Myometrial cell (primary cell): Measurements from ENCODE around the gene SAT2. TPM values are rescaled to one million over a fixed set of nuclear protein-coding genes. Genes with fewer than 3 reads are reported as not detected.

Experiments
- total RNA-seq: library from RNA; depleted of rRNA; stranded (reverse); fragments of >200 nt; gene quantifications from 2 replicates; pipeline ENCODE4 v1.2.3, GENCODE V29; 2015

SAT2 gene
- total RNA-seq, result 43.4 and 46.1 TPM in 2 replicates

GRCh38 chr17:7627250-7628121 lies at the start of gene SAT2:
Gene SAT2 (minus strand): TSS chr17:7627821. CDS start chr17:7627635, 186 bp downstream.

GRCh38 chr17:7650509-7651096 lies 23.0 kb upstream of the SAT2 start, which contains the start of gene ATP1B2:
Gene ATP1B2 (plus strand): TSS chr17:7650926. CDS start chr17:7651519, 593 bp downstream.

GRCh38 chr17:7629939-7630571 lies 2.4 kb upstream of the SAT2 start, which contains the start of gene SHBG:
Gene SHBG (plus strand): TSS chr17:7630135. CDS start chr17:7630173, 38 bp downstream.

GRCh38 chr17:7614425-7615264 lies 13.0 kb downstream of the SAT2 start, which contains the start of gene FXR2:
Gene FXR2 (minus strand): TSS chr17:7614897. CDS start chr17:7614532, 365 bp downstream.

GRCh38 chr17:7589891-7590691 lies 37.5 kb downstream of the SAT2 start, which contains the start of gene SOX15:
Gene SOX15 (minus strand): TSS chr17:7590094. CDS start chr17:7589676, 418 bp downstream.

GRCh38 chr17:7583253-7584109 lies 44.1 kb downstream of the SAT2 start, which contains the start of gene MPDU1:
Gene MPDU1 (plus strand): TSS chr17:7583852. CDS start chr17:7583863, 11 bp downstream.

GRCh38 chr17:7579001-7579833 lies 48.4 kb downstream of the SAT2 start, which contains the start of gene CD68:
Gene CD68 (plus strand): TSS chr17:7579638. CDS start chr17:7579678, 40 bp downstream.

Other genes with a start within 250 kb of the SAT2 start
- gene TNK1, start 246.7 kb downstream of the SAT2 start, total RNA-seq, result 0.18 and 0.29 TPM in 2 replicates
- gene PLSCR3, start 233.3 kb downstream of the SAT2 start, total RNA-seq, result 60.4 and 85.3 TPM in 2 replicates
- gene TMEM256, start 223.7 kb downstream of the SAT2 start, total RNA-seq, result 160 and 240 TPM in 2 replicates
- gene NLGN2, start 220.0 kb downstream of the SAT2 start, total RNA-seq, result 18.3 and 20.2 TPM in 2 replicates
- gene SPEM1, start 207.5 kb downstream of the SAT2 start, total RNA-seq, result not detected in 2 replicates
- gene SPEM2, start 202.2 kb downstream of the SAT2 start, total RNA-seq, result not detected in 2 replicates
- gene SPEM3, start 199.0 kb downstream of the SAT2 start, total RNA-seq, result not detected in 2 replicates
- gene TMEM102, start 192.4 kb downstream of the SAT2 start, total RNA-seq, result 1.7 and 3.4 TPM in 2 replicates
- gene FGF11, start 188.3 kb downstream of the SAT2 start, total RNA-seq, result 0.29 and 1.1 TPM in 2 replicates
- gene CHRNB1, start 182.8 kb downstream of the SAT2 start, total RNA-seq, result 3.5 and 7.1 TPM in 2 replicates
- gene ZBTB4, start 148.2 kb downstream of the SAT2 start, total RNA-seq, result 23.2 and 24.2 TPM in 2 replicates
- not detected in 2 replicates for gene SLC35G6, start 146.4 kb downstream of the SAT2 start, total RNA-seq
- 44.7 and 56.2 TPM in 2 replicates for gene POLR2A, start 143.5 kb downstream of the SAT2 start, total RNA-seq
- 30.6 and 36.5 TPM in 2 replicates for gene TNFSF12, start 78.8 kb downstream of the SAT2 start, total RNA-seq
- 0.53 and 6.1 TPM in 2 replicates for gene TNFSF13, start 69.1 kb downstream of the SAT2 start, total RNA-seq
- gene SENP3, start 65.9 kb downstream of the SAT2 start, total RNA-seq, result 71.2 and 76.1 TPM in 2 replicates
- gene CD68, start 48.2 kb downstream of the SAT2 start, total RNA-seq, result 47.6 and 49.6 TPM in 2 replicates
- gene MPDU1, start 44.0 kb downstream of the SAT2 start, total RNA-seq, result 280 and 394 TPM in 2 replicates
- 2.5 TPM in 1 of 2 replicates, not detected in the other for gene SOX15, start 37.7 kb downstream of the SAT2 start, total RNA-seq
- 38.8 and 64.9 TPM in 2 replicates for gene FXR2, start 12.9 kb downstream of the SAT2 start, total RNA-seq
- gene SHBG, start 2.3 kb upstream of the SAT2 start, total RNA-seq, result 11.8 TPM in 1 of 2 replicates, not detected in the other
- not detected in 2 replicates for gene ATP1B2, start 23.1 kb upstream of the SAT2 start, total RNA-seq
- 33.0 and 41.8 TPM in 2 replicates for gene TP53, start 59.7 kb upstream of the SAT2 start, total RNA-seq
- 16.7 and 18.8 TPM in 2 replicates for gene WRAP53, start 60.7 kb upstream of the SAT2 start, total RNA-seq
- 0.18 TPM in 1 of 2 replicates, not detected in the other for gene EFNB3, start 77.4 kb upstream of the SAT2 start, total RNA-seq
- gene DNAH2, start 89.9 kb upstream of the SAT2 start, total RNA-seq, result 0.18 and 0.29 TPM in 2 replicates
- gene KDM6B, start 206.4 kb upstream of the SAT2 start, total RNA-seq, result 0.86 and 0.89 TPM in 2 replicates
- 0.18 TPM in 1 of 2 replicates, not detected in the other for gene TMEM88, start 227.2 kb upstream of the SAT2 start, total RNA-seq
- gene NAA38, start 229.7 kb upstream of the SAT2 start, total RNA-seq, result 118 and 152 TPM in 2 replicates
- gene CYB5D1, start 230.2 kb upstream of the SAT2 start, total RNA-seq, result 4.3 and 11.3 TPM in 2 replicates